LNCaP clone FGC (cell line): ENCODE measurements around the gene C16orf89.
A peak's percentile ranks its signal among the peaks of the same experiment; 100 is the strongest.
"Not testable (repeated sequence)": the region's sequence is repeated elsewhere in the genome, so short reads cannot be mapped to it uniquely, and the experiment has no call there.

Source experiments
- DNase-seq: peaks from one replicate; pipeline ENCODE4 v3.0.0-alpha.2; 2011; ENCODE audit warnings: low read depth
- H3K4me3 ChIP-seq: 2 replicates; pipeline ENCODE4 v1.5.1; 2011; ENCODE audit warnings: mild to moderate bottlenecking, low read depth, low read length, control low read depth
- TF ChIP-seq, protein P1 (sequence below): IDR thresholded peaks from 2 replicates; pipeline ENCODE4 v1.5.1; 2012; ENCODE audit warnings: mild to moderate bottlenecking; ENCODE audit not compliant: control insufficient read depth, insufficient read depth; ENCODE audit errors: extremely low read depth

C16orf89 gene

GRCh38 chr16:5093081-5093480 lies 27.3 kb upstream of the C16orf89 start:
- H3K4me3 ChIP-seq, DNase-seq: not testable (repeated sequence)

DNA sequence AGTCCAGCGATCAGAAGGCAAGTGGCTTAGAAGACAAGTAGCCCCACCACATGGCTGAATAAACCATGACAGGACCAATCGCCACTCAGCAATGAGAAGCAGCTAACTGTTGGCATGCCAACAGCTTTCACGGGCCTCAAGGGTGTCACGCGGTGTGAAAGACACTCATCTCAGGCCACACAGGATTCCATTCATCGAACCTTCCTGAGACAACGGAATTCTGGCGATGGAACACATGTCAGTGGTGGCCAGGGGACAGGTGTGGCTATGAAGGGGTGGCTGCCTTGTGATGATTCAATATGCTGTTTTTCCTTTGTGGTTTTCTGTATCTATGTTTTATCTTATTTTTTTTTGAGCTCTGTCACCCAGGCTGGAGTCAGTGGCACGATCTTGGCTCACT lies 24.8 kb upstream of the C16orf89 start:
- not testable (repeated sequence) for H3K4me3 ChIP-seq, DNase-seq

DNA sequence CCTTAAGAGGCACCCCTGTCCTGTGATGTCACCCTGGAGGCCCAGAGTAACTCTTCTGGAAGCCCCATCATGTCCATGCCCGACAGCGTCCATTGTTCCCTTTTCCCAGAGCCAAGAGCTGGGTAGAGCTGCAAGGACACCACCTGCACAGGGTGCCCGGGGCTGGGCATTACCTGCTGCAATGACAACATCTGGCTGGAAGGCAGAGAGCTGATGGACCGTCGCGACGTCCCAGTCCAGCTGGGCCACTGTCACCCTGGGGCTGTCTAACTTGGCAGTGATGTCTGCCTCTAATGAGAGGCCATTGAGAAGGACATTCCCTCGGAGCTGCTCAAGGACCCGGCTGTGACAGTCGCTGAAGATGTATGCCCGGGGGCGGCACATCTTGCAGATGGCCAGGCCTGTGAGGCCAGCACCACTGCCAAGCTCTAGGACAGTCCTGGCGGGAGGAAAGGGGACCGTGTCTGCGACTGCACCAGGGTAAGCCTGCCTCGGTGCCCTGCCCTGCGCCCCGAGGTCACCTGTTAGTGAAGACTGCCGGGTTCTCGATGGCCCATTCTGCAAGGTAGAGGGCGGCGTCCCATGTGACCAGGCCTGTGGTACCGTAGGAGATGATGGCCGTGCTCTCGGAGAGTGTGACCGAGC lies 24.3 kb upstream of the C16orf89 start:
- not testable (repeated sequence) for H3K4me3 ChIP-seq, DNase-seq

DNA sequence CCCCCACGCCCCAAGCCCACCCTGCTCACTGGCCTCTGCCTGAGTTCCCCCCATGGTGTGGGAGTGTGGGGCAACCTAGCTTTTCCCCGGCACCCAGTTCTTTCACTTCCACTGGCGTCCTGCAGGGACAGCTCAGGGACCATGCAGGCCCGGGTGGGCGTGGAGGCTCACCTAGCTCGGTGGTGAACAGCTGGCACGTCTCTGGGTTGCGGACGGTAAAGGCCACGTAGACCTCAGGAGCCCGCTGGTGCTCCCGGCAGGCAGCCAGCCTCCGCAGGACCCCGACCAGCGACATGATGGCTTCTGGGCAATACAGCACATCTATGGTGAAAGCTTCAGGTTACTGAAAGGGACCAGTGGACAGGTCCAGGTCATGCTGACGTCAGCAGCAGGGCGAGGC lies 23.2 kb upstream of the C16orf89 start:
- H3K4me3 ChIP-seq, DNase-seq: not testable (repeated sequence)

GRCh38 chr16:5088086-5088790 lies 22.5 kb upstream of the C16orf89 start:
- not testable (repeated sequence) for H3K4me3 ChIP-seq, DNase-seq

GRCh38 chr16:5085716-5086115 lies 20.0 kb upstream of the C16orf89 start:
- H3K4me3 ChIP-seq, DNase-seq: not testable (repeated sequence)

GRCh38 chr16:5084802-5085201 lies 19.0 kb upstream of the C16orf89 start:
- not testable (repeated sequence) for H3K4me3 ChIP-seq, DNase-seq
- TF ChIP-seq, protein P1, sequence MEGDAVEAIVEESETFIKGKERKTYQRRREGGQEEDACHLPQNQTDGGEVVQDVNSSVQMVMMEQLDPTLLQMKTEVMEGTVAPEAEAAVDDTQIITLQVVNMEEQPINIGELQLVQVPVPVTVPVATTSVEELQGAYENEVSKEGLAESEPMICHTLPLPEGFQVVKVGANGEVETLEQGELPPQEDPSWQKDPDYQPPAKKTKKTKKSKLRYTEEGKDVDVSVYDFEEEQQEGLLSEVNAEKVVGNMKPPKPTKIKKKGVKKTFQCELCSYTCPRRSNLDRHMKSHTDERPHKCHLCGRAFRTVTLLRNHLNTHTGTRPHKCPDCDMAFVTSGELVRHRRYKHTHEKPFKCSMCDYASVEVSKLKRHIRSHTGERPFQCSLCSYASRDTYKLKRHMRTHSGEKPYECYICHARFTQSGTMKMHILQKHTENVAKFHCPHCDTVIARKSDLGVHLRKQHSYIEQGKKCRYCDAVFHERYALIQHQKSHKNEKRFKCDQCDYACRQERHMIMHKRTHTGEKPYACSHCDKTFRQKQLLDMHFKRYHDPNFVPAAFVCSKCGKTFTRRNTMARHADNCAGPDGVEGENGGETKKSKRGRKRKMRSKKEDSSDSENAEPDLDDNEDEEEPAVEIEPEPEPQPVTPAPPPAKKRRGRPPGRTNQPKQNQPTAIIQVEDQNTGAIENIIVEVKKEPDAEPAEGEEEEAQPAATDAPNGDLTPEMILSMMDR: peak; percentile 59

GRCh38 chr16:5084099-5084731 lies 18.5 kb upstream of the C16orf89 start:
- not testable (repeated sequence) for DNase-seq, H3K4me3 ChIP-seq

DNA sequence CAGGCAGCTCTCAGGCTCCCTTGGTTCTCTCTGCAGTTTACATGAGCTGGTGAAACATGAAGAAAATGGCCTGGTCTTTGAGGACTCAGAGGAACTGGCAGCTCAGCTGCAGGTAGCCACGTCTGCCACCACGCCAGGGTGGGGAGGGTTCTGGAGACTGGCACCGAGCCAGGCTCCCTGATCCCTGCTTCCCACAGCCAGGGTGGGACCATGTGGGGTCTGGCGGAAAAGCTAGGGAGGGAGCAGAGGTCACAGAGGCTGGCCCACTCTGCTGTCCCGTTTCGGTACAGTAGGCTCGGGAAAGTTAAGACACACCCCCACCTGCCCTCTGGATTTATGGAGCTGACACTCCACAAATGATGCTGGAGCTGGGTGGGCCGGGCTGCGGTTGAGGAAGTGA lies 17.9 kb upstream of the C16orf89 start:
- H3K4me3 ChIP-seq, DNase-seq: not testable (repeated sequence)

DNA sequence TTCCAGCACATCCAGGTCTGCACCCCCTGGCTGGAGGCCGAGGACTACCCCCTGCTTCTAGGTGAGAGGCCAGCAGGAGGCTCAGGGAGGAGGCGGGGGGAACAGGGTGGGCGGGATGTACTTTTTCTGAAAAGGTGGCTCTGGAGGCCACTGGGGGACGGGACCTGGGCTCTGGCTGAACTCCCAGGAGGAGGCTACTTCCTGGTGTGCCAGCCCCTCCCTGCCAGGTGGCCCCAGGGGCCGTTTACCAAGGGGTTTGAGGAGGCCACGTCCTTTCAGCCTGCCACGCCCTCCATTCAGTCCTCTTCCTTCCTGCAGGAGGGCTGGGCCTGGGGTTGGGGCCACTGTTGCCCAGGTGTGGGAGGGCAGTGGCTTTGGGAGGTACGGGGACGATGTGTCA lies 15.2 kb upstream of the C16orf89 start:
- not testable (repeated sequence) for H3K4me3 ChIP-seq

DNA sequence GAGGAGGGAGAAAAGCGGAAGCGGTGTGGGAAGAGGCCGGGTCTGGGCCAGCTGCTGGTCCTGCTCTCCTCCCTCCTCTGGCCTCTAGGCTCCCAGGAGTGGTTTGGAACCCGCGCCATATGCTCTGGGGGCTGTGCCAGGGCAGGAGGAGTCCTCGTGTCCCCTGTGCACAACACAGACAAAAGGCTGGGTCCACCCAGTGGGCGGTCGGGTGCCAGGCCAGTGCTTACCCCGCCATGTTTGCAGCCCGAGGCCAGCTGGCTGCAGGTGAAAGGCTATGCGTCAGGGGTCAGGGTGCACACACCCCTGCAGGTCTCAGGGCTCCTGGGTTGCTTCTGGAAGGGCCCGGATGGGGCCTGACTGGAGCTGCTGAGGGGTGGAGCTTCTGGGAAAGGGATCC lies 14.7 kb upstream of the C16orf89 start:
- not testable (repeated sequence) for DNase-seq, H3K4me3 ChIP-seq

More for the DNA sequence above, 15.2 kb upstream of the C16orf89 start:
- DNase-seq: not testable (repeated sequence)

- no peak for DNase-seq
- TF ChIP-seq, protein P1: no peak
- no peak overlapping the region for H3K4me3 ChIP-seq
Observed at GRCh38 chr16:5078626-5079025, 12.9 kb upstream of the C16orf89 start.
